ENCODE results near the gene SORCS1. TPM values are rescaled to one million over a fixed set of nuclear protein-coding genes. Genes with fewer than 3 reads are reported as not detected.

The SORCS1 gene
- total RNA-seq, 1 donor from 2014 or later: not detected

GRCh38 chr10:106551501-106552062, 612.9 kb downstream of the SORCS1 start:
- intact Hi-C loops (cut with micrococcal nuclease): no loop called here

DNA sequence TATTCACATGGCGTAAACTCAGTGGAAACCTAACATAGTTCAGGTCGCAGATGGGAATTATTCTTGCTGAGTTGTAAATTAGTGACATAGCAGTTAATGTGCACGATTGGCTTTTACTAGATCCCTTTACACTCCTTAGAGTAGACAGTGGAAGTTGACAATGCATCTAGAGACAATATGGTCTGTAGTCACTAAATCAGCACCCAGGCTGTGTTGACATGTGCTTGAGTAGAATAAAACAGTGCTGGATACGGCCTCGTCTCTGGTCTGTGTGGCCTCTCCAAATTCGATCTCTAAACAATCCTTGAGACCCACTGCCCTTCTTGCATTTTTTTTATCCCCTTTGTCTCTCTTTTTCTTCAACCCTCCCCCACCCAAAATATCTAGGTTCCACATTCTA, 615.7 kb downstream of the SORCS1 start:
- intact Hi-C loops (cut with micrococcal nuclease): no loop called here

GRCh38 chr10:106547047-106547635, 617.4 kb downstream of the SORCS1 start:
- intact Hi-C loops (cut with micrococcal nuclease): no loop called here

DNA sequence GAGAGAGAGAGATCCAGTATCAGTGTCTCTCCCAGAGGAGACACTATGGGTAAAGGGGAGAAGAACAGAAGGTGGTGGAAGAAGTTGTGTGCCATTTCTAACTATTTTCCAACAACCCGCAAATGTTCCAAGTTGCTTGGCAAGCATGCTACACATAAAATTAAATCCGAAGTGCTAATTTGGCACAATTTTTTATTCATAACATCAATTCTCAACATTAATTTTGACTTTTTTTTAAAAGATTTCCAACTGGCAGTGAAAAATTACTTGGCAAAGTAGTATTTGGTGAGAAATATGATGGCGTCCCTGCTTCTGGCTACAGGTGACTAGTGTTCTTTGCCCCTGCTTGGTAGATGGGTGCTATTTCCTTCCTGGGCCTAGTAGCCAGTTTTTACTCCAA, 622.0 kb downstream of the SORCS1 start:
- intact Hi-C loops (cut with micrococcal nuclease): no loop called here

DNA sequence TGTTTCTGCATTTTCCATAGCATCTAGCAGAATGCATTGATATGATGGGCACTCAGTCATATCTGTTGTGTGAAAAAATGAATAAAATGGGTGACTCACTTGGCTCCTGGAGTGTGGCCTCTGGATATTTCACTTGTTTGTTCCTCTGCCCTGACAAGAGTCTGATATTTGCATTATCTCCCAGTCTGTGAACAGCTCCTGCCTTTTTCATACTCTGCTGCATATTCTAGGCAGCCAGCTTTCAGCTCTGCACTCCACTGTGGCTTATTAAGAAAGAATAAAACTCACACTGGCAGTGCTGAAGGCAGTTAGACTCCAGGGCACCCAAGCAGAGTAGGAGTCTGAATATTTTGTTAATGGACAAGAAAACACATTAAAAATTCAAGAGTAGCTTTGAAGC, 623.9 kb downstream of the SORCS1 start:
- intact Hi-C loops (cut with micrococcal nuclease): no loop called here

DNA sequence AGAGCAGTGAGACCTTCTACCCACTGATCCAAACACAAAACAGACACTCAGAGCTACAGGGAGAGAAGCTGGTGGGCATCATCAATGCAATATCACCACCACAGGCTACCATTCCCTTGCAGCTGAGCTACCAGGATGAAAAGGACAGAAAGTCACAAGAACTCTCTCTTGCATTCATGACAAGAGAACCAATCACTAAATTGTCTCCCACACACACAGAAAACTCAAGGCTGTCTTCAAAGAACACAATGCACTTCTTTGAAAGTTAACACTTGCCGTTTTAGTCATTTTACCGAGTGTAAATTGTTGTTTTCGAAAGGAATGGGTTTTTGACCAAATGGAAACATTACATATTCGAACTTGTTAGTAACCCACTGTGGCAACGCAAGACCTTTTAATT, 626.6 kb downstream of the SORCS1 start:
- intact Hi-C loops (cut with micrococcal nuclease): no loop called here

- intact Hi-C loops (cut with micrococcal nuclease): no loop called here
Measured at GRCh38 chr10:106535304-106535953, 629.1 kb downstream of the SORCS1 start.

GRCh38 chr10:106534441-106534840, 630.1 kb downstream of the SORCS1 start:
- intact Hi-C loops (cut with micrococcal nuclease): no loop called here

DNA sequence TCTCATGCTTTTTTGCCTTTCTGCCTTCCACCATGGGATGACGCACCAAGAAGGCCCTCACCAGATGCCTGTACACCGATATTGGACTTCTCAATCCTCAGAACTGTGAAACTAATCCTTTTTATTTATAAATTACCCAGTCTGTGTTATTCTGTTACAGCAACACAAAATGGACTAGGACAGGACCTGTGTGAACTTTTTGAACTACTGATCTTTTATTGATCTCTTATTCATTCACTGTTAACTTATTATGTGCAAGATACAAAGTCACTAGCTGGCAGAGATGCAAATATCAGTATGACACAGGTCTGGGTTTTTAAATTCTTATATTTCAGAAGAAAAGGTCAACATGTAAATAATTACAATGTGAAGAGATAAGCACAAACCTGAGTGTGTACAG, 635.8 kb downstream of the SORCS1 start:
- intact Hi-C loops (cut with micrococcal nuclease): no loop called here

DNA sequence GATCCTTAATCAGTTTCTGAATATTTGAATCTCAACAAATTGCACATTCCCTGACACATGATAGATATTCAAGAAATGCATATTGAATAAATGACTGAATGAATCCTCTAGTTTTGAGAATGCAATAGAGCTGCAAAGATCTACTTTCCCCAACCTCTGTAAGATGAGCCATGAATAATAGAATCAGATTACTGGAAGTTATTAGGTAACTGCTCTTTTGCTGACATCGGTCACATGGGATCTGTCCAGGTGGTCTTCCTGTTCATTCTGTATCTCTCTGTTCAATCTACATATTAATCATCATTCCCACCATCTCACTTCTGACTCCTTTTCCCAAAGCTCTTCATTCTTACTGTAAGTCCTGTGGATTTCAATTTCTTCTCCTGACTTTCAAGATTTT, 638.7 kb downstream of the SORCS1 start:
- intact Hi-C loops (cut with micrococcal nuclease): no loop called here
